SU-DHL-6 (cell line): ENCODE results near the gene NLRP3.

Experiments used
- H2AFZ ChIP-seq: fragments of 200-600 bp; sonication (generic); 2 replicates; pipeline ENCODE4 v1.6.1; 2014; ENCODE audit warnings: low read depth, mild to moderate bottlenecking, moderate library complexity, mixed read lengths, antibody characterized with exemption, low read length; ENCODE audit not compliant: severe bottlenecking
- H3F3A ChIP-seq: fragments of 200-600 bp; shearing (Covaris generic); 2 replicates; pipeline ENCODE4 v1.6.0; 2016; ENCODE audit warnings: antibody characterized with exemption, mild to moderate bottlenecking; ENCODE audit not compliant: insufficient read depth
- H3K27ac ChIP-seq: fragments of 200-600 bp; sonication (generic); 2 replicates; pipeline ENCODE4 v1.5.1; 2016; ENCODE audit warnings: low read depth, mild to moderate bottlenecking, low read length, moderate library complexity, mixed read lengths
- H3K27me3 ChIP-seq: fragments of 200-600 bp; sonication (generic), shearing (Covaris generic); 2 replicates; pipeline ENCODE4 v1.6.0; 2014; ENCODE audit warnings: mild to moderate bottlenecking, low read length
- H3K36me3 ChIP-seq: fragments of 200-600 bp; sonication (generic); 2 replicates; pipeline ENCODE4 v1.6.1; 2014; ENCODE audit warnings: mild to moderate bottlenecking, low read length, mixed read lengths
- H3K4me2 ChIP-seq: fragments of 300-600, 200-600 bp; shearing (Covaris generic), sonication (generic); 2 replicates; pipeline ENCODE4 v1.6.0; 2014; ENCODE audit warnings: low read length, low read depth, mild to moderate bottlenecking; ENCODE audit not compliant: poor library complexity, severe bottlenecking
- H3K4me3 ChIP-seq: fragments of 200-600 bp; sonication (generic); 2 replicates; pipeline ENCODE4 v1.5.1; 2014; ENCODE audit warnings: antibody characterized with exemption, low read length, mild to moderate bottlenecking, mixed read lengths; ENCODE audit not compliant: insufficient read depth, poor library complexity, severe bottlenecking
- H3K79me2 ChIP-seq: fragments of 200-600 bp; sonication (generic); 2 replicates; pipeline ENCODE4 v1.6.1; 2014; ENCODE audit warnings: mild to moderate bottlenecking, low read length, moderate library complexity; ENCODE audit not compliant: insufficient read depth
- H3K9ac ChIP-seq: fragments of 200-600 bp; sonication (generic); 2 replicates; pipeline ENCODE4 v1.7.0; 2014; ENCODE audit warnings: mild to moderate bottlenecking, low read length
- H3K9me2 ChIP-seq: fragments of 200-600 bp; sonication (generic); replicated peaks from 2 replicates; pipeline ENCODE4 v1.6.1; 2014; ENCODE audit warnings: low read length; ENCODE audit not compliant: insufficient read depth
- H3K9me3 ChIP-seq: fragments of 200-600 bp; sonication (generic); 2 replicates; pipeline ENCODE4 v1.6.1; 2014; ENCODE audit warnings: low read length, mixed read lengths; ENCODE audit not compliant: insufficient read depth
- H4K20me1 ChIP-seq: fragments of 200-600 bp; sonication (generic); 2 replicates; pipeline ENCODE4 v1.6.1; 2014; ENCODE audit warnings: low read depth, mild to moderate bottlenecking, antibody characterized with exemption, low read length, moderate library complexity, mixed read lengths
- CTCF ChIP-seq: fragments of 200-600 bp; sonication (generic); IDR thresholded peaks from one replicate; pipeline ENCODE4 v1.5.1; 2017; ENCODE audit warnings: antibody characterized with exemption, mild to moderate bottlenecking, low read length, moderate library complexity; ENCODE audit not compliant: insufficient read depth, poor library complexity, severe bottlenecking
- EZH2phosphoT487 ChIP-seq: fragments of 200-600 bp; sonication (generic), shearing (Covaris generic); conservative IDR thresholded peaks from 2 replicates; pipeline ENCODE4 v1.6.1; 2018; ENCODE audit warnings: mild to moderate bottlenecking, antibody characterized with exemption, low read length, moderate library complexity, mixed read lengths

Gene NLRP3

GRCh38 chr1:247459507-247459906, 43.5 kb downstream of the NLRP3 start:
- H3F3A ChIP-seq = no peaks in the 10 kb centered on the region
- H3K9me2 ChIP-seq = no peaks in the 10 kb centered on the region
- no peak overlapping the region for H3K4me2 ChIP-seq
- H3K27ac ChIP-seq = no peak overlapping the region
- no peak overlapping the region for H2AFZ ChIP-seq
- no peaks in the 10 kb centered on the region for H3K36me3 ChIP-seq
- H3K4me3 ChIP-seq = no peak overlapping the region
- no peaks in the 10 kb centered on the region for H3K27me3 ChIP-seq
- H3K9me3 ChIP-seq = no peaks in the 10 kb centered on the region
- no peaks in the 10 kb centered on the region for H4K20me1 ChIP-seq
- TF ChIP-seq EZH2phosphoT487 = no peak
- no peak for TF ChIP-seq CTCF
- H3K9ac ChIP-seq = no peak overlapping the region
- no peaks in the 10 kb centered on the region for H3K79me2 ChIP-seq

GRCh38 chr1:247465796-247466195, 49.8 kb downstream of the NLRP3 start:
- H4K20me1 ChIP-seq = no peaks in the 10 kb centered on the region
- TF ChIP-seq EZH2phosphoT487 = no peak
- TF ChIP-seq CTCF = no peak
- no peak overlapping the region for H3K9ac ChIP-seq
- no peak overlapping the region for H2AFZ ChIP-seq
- no peaks in the 10 kb centered on the region for H3F3A ChIP-seq
- no peaks in the 10 kb centered on the region for H3K36me3 ChIP-seq
- H3K27me3 ChIP-seq = no peaks in the 10 kb centered on the region
- H3K9me2 ChIP-seq = no peaks in the 10 kb centered on the region
- H3K9me3 ChIP-seq = no peaks in the 10 kb centered on the region
- no peak overlapping the region for H3K4me2 ChIP-seq
- H3K4me3 ChIP-seq = no peak overlapping the region
- no peak overlapping the region for H3K27ac ChIP-seq
- no peaks in the 10 kb centered on the region for H3K79me2 ChIP-seq

GRCh38 chr1:247467129-247467528, 51.2 kb downstream of the NLRP3 start:
- TF ChIP-seq EZH2phosphoT487 = no peak
- no peak for TF ChIP-seq CTCF
- no peak overlapping the region for H3K9ac ChIP-seq
- H3K27me3 ChIP-seq = no peaks in the 10 kb centered on the region
- H3K36me3 ChIP-seq = no peaks in the 10 kb centered on the region
- H2AFZ ChIP-seq = no peak overlapping the region
- no peak overlapping the region for H3K27ac ChIP-seq
- H3K4me2 ChIP-seq = peak overlapping the region; percentile 15
- H3K79me2 ChIP-seq = no peaks in the 10 kb centered on the region
- H3F3A ChIP-seq = no peaks in the 10 kb centered on the region
- H4K20me1 ChIP-seq = no peaks in the 10 kb centered on the region
- no peaks in the 10 kb centered on the region for H3K9me2 ChIP-seq
- no peak overlapping the region for H3K4me3 ChIP-seq
- H3K9me3 ChIP-seq = no peaks in the 10 kb centered on the region
